Peyer's patch (tissue), 4 donors: Measurements from ENCODE around the gene ANKUB1. TPM values are rescaled to one million over a fixed set of nuclear protein-coding genes. Genes with fewer than 3 reads are reported as not detected.

Experiments
- DNase-seq, 3 donors: peaks; one replicate each; pipeline ENCODE4 v3.0.0-alpha.2; 2017 to 2019
- H3K27ac ChIP-seq, 4 donors: fragments of 200-600 bp; sonication (generic); one replicate each; pipeline ENCODE4 v1.5.1; 2016 to 2019
- H3K27me3 ChIP-seq, 2 donors: fragments of 200-600 bp; sonication (generic); one replicate each; pipeline ENCODE4 v1.5.1; 2019
- H3K36me3 ChIP-seq, 3 donors: fragments of 200-600 bp; sonication (generic); one replicate each; pipeline ENCODE4 v1.5.1; 2016 to 2019
- H3K4me1 ChIP-seq, 4 donors: fragments of 200-600 bp; sonication (generic); one replicate each; pipeline ENCODE4 v1.5.1; 2016 to 2019
- H3K4me3 ChIP-seq, 4 donors: fragments of 200-600 bp; sonication (generic); 1 replicate in 3 of 4; 2 replicates in 1 of 4; pipeline ENCODE4 v1.5.1; 2016 to 2019; ENCODE audit warnings: mild to moderate bottlenecking in 1 of 4
- H3K9me3 ChIP-seq, 4 donors: fragments of 200-600 bp; sonication (generic); one replicate each; pipeline ENCODE4 v1.5.1; 2016 to 2019; ENCODE audit warnings: mild to moderate bottlenecking in 1 of 4
- POLR2A ChIP-seq, 2 donors: fragments of 450-650 bp; IDR thresholded peaks; one replicate each; pipeline ENCODE4 v1.5.1; 2017; ENCODE audit warnings: antibody characterized with exemption in 2 of 2, mild to moderate bottlenecking in 2 of 2, moderate library complexity in 2 of 2
- total RNA-seq, 4 donors: library from RNA; depleted of rRNA; stranded (reverse); fragments of >200 nt; gene quantifications; one replicate each; pipeline ENCODE4 v1.1.0, GENCODE V29; 2016
- TF ChIP-seq, protein P1 (sequence below), 6 experiments: fragments of 450-650 bp in 4 of 6; fragments of 200-600 bp in 2 of 6; sonication (generic) in 1 of 6; IDR thresholded peaks; one replicate each; pipeline ENCODE4 v1.5.1; 2017 to 2019; ENCODE audit warnings: antibody characterized with exemption in 6 of 6, mild to moderate bottlenecking in 3 of 6, moderate library complexity in 1 of 6

The ANKUB1 gene
- total RNA-seq, 4 donors from 2014 or later, result not detected

DNA sequence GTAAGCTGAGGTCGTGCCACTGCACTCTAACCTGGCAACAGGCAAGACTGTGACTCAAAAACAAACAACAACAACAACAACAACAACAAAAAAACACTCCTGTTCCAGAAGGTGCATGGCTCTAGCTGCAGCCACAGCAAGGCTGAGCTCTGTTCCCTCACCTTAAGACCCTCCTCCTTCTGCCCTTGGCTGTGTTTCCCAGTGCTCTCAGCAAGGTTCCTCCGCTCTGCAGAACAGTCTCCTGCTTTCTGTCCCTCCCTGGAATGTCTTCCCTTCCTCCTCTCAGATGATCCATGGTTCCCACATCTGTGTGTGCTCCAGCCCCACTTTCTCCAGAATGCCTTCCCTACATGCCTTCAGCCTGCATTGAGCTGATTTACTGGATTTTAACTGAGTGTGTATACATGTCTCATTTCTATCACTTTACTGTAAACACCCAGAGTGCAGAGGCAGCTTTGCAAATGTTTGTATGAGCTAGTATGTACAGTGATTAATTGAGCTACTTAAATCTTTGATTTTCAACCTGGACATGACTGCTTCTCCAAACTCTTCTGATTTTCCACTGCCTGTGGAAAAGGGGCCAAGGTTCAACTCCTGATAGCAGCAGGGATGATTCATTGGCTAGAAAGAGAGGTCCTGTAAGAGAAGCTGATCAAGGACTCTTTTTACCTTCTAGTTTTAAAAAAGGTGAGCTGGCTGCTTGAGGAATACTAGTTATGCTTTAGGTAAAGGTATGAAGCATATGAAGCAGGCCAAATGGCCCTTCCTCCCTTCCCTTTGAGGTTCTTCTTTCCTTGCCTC is 14.7 kb downstream of the ANKUB1 start:
- TF ChIP-seq POLR2A (IDR thresholded peaks at IDR 0.05), result no peak
- TF ChIP-seq, protein P1, sequence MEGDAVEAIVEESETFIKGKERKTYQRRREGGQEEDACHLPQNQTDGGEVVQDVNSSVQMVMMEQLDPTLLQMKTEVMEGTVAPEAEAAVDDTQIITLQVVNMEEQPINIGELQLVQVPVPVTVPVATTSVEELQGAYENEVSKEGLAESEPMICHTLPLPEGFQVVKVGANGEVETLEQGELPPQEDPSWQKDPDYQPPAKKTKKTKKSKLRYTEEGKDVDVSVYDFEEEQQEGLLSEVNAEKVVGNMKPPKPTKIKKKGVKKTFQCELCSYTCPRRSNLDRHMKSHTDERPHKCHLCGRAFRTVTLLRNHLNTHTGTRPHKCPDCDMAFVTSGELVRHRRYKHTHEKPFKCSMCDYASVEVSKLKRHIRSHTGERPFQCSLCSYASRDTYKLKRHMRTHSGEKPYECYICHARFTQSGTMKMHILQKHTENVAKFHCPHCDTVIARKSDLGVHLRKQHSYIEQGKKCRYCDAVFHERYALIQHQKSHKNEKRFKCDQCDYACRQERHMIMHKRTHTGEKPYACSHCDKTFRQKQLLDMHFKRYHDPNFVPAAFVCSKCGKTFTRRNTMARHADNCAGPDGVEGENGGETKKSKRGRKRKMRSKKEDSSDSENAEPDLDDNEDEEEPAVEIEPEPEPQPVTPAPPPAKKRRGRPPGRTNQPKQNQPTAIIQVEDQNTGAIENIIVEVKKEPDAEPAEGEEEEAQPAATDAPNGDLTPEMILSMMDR (IDR thresholded peaks at IDR 0.05), result no peak
- DNase-seq, result no peak
- Histone ChIP-seq H3K36me3 (no peaks in the 10 kb centered on the region), H3K4me1 (no peaks in the 10 kb centered on the region), H3K9me3 (no peaks in the 10 kb centered on the region), H3K27ac (no peak overlapping the region), H3K4me3 (no peak overlapping the region), H3K27me3 (no peaks in the 10 kb centered on the region)

DNA sequence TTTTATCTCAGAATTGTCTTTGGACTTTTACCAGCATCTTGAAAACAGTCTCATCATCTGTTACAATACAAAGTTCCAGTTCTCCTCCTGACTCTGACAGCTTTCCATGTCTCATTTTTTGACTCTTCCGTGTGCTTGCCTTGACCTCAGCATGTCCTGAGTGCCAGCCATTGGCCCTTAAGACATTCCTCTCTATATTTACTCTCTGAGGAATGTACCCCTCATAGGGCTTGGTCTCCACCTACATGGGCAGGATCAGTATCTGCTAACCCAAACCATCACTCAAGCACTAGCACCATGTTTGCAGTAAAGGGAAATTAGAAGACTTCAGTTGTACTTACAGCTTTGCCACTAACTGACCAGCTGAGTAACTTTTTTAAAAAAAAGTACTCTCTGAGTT is 16.2 kb downstream of the ANKUB1 start:
- DNase-seq, result no peak
- H3K27ac ChIP-seq, result no peak overlapping the region
- no peak for TF ChIP-seq POLR2A (IDR thresholded peaks at IDR 0.05)
- TF ChIP-seq, protein P1 (IDR thresholded peaks at IDR 0.05), result no peak
- no peaks in the 10 kb centered on the region for H3K4me1 ChIP-seq
- H3K27me3 ChIP-seq, result no peaks in the 10 kb centered on the region
- no peaks in the 10 kb centered on the region for H3K36me3 ChIP-seq
- H3K4me3 ChIP-seq, result no peak overlapping the region
- H3K9me3 ChIP-seq, result no peaks in the 10 kb centered on the region

DNA sequence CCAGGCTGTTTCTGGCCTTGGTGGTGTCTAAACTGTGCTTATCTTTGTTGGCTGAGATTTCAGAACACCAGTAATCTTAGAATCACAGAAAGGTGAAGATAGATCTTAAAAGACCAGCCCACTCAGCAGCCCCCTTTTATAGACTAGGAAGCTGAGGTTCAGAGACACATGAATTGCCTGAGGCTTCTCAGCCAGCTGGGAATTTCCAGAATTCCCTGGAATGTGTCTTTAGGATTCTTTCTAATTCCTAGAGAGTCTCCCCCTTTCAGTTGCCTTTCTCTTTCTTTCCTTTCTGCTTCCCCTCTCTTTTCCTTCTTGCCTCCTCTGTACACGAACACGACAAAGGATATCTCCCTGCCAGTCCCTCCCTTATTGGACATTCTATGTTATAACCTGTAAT is 19.5 kb downstream of the ANKUB1 start:
- Histone ChIP-seq H3K9me3 (no peaks in the 10 kb centered on the region), H3K27me3 (no peaks in the 10 kb centered on the region), H3K36me3 (no peaks in the 10 kb centered on the region), H3K4me3 (no peak overlapping the region), H3K4me1 (no peaks in the 10 kb centered on the region), H3K27ac (no peak overlapping the region)
- no peak for TF ChIP-seq POLR2A (IDR thresholded peaks at IDR 0.05)
- TF ChIP-seq, protein P1 (IDR thresholded peaks at IDR 0.05), result no peak
- no peak for DNase-seq

DNA sequence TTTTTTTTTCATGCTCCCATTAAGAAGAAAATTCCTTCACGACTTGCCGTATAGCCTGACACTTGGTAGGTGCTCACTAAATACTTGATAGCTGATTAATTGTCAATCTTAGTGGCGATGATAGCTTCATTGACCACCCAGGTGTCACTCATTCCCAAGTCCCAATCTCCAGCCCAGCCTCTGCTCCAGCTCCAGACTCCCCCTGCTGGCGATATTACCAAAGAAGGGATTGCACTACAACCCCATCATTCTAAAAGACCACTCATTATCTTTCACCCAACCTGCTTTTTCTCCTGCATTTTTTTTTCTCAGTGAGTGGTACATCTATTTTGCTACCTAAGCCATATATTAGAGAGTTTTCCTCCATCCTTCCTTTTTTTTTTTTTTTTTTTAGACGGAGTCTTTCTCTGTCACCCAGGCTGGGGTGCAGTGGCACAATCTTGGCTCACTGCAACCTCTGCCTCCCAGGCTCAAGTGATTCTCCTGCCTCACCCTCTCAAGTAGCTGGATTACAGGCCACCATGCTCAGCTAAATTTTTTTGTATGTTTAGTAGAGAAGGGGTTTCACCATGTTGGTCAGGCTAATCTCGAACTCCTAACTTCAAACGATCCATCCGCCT is 20.6 kb downstream of the ANKUB1 start:
- TF ChIP-seq POLR2A (IDR thresholded peaks at IDR 0.05), result no peak
- TF ChIP-seq, protein P1 (IDR thresholded peaks at IDR 0.05), result peak; percentile 27 to 69 (median 62)
- no peaks in the 10 kb centered on the region for H3K9me3 ChIP-seq
- no peaks in the 10 kb centered on the region for H3K4me1 ChIP-seq
- H3K27me3 ChIP-seq, result no peaks in the 10 kb centered on the region
- no peak overlapping the region for H3K27ac ChIP-seq
- no peak overlapping the region for H3K4me3 ChIP-seq
- H3K36me3 ChIP-seq, result no peaks in the 10 kb centered on the region
- peak in 2 of 3 donors; percentile 51 to 76 for DNase-seq

DNA sequence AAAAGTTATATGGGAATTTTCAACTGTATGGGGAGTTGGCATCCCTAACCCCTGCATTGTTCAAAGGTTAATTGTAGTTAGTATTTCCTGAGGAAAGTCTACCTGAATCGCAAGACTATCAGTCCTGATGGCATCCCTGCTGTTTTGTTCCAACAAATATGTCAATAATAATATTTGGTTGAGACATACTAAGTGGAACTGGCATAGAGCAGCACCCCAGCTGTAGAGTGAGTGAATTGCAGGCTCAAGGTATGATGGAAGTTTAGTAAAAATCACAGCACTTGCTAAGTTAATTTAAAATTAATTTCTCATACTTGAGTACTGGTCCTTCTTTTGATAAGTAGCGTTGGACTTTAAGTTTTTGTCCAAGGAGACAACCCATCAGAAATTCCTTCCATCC is 22.1 kb downstream of the ANKUB1 start:
- Histone ChIP-seq H3K27ac (no peak overlapping the region), H3K27me3 (no peaks in the 10 kb centered on the region), H3K36me3 (no peaks in the 10 kb centered on the region), H3K9me3 (no peaks in the 10 kb centered on the region), H3K4me1 (no peaks in the 10 kb centered on the region), H3K4me3 (no peak overlapping the region)
- no peak for TF ChIP-seq POLR2A (IDR thresholded peaks at IDR 0.05)
- TF ChIP-seq, protein P1 (IDR thresholded peaks at IDR 0.05), result no peak
- DNase-seq, result no peak
